ENCODE data around the gene ZNF528. TPM values are rescaled to one million over a fixed set of nuclear protein-coding genes. Genes with fewer than 3 reads are reported as not detected.
A peak's percentile ranks its signal among the peaks of the same experiment; 100 is the strongest.

The ZNF528 gene
- total and polyA plus RNA-seq, 5 donors from 2014 or later: 7.1 to 19.0 (median 9.3) TPM

GRCh38 chr19:52410276-52410675, 12.6 kb downstream of the ZNF528 start:
- ATAC-seq (ENCODE audit: low read depth in 2 of 2) (no peak), DNase-seq (no peak)
- Histone ChIP-seq H3K36me3 (ENCODE audit: control insufficient read depth, insufficient read depth, low read length) (peaks cover 63% of the 10 kb centered on the region), H3K9me3 (ENCODE audit: control insufficient read depth in 2 of 2, low read length in 2 of 2) (peaks cover 67 to 90% of the 10 kb centered on the region in 2 experiments), H3K4me3 (ENCODE audit: low read depth, low read length) (no peak overlapping the region), H3K27ac (ENCODE audit: insufficient read depth, low read length, poor library complexity, severe bottlenecking) (no peak overlapping the region), H3K27me3 (ENCODE audit: control insufficient read depth, insufficient read depth, low read length) (no peaks in the 10 kb centered on the region), H3K4me1 (ENCODE audit: control insufficient read depth, insufficient read depth, low read length, poor library complexity, severe bottlenecking) (no peaks in the 10 kb centered on the region)
- no peak overlapping the region for H3K4me3 Mint-ChIP-seq
- no peaks in the 10 kb centered on the region for H3K4me1 Mint-ChIP-seq
- peaks cover 72% of the 10 kb centered on the region for H3K36me3 Mint-ChIP-seq
- no peak overlapping the region for H3K27ac Mint-ChIP-seq
- peaks cover 3 to 84% (median 34%) of the 10 kb centered on the region in 7 donors for H3K9me3 Mint-ChIP-seq
- H3K27me3 Mint-ChIP-seq: no peaks in the 10 kb centered on the region

GRCh38 chr19:52415711-52416110, 18.1 kb downstream of the ZNF528 start:
- Histone ChIP-seq H3K27me3 (ENCODE audit: control insufficient read depth, insufficient read depth, low read length) (no peaks in the 10 kb centered on the region), H3K4me3 (ENCODE audit: low read depth, low read length) (no peak overlapping the region), H3K27ac (ENCODE audit: insufficient read depth, low read length, poor library complexity, severe bottlenecking) (no peak overlapping the region), H3K36me3 (ENCODE audit: control insufficient read depth, insufficient read depth, low read length) (peaks cover 11% of the 10 kb centered on the region), H3K9me3 (ENCODE audit: control insufficient read depth in 2 of 2, low read length in 2 of 2) (peaks cover 69 to 99% of the 10 kb centered on the region in 2 experiments), H3K4me1 (ENCODE audit: control insufficient read depth, insufficient read depth, low read length, poor library complexity, severe bottlenecking) (no peaks in the 10 kb centered on the region)
- Mint-ChIP-seq H3K27ac (no peak overlapping the region), H3K36me3 (peaks cover 25% of the 10 kb centered on the region), H3K4me3 (no peak overlapping the region), H3K9me3 (peaks cover 0 to 79% (median 25%) of the 10 kb centered on the region in 7 donors), H3K27me3 (no peaks in the 10 kb centered on the region), H3K4me1 (no peaks in the 10 kb centered on the region)
- DNase-seq (no peak), ATAC-seq (ENCODE audit: low read depth in 2 of 2) (no peak)

- peaks cover 0 to 67% (median 26%) of the 10 kb centered on the region in 7 donors for H3K9me3 Mint-ChIP-seq
- Histone ChIP-seq H3K27ac (ENCODE audit: insufficient read depth, low read length, poor library complexity, severe bottlenecking) (no peak within 1 kb of the TSS), H3K9me3 (ENCODE audit: control insufficient read depth in 2 of 2, low read length in 2 of 2) (peaks cover 31 to 67% of the 10 kb centered on the region in 2 experiments), H3K4me3 (ENCODE audit: low read depth, low read length) (no peak within 1 kb of the TSS), H3K36me3 (ENCODE audit: control insufficient read depth, insufficient read depth, low read length) (no peaks in the 10 kb centered on the region), H3K27me3 (ENCODE audit: control insufficient read depth, insufficient read depth, low read length) (no peaks in the 10 kb centered on the region), H3K4me1 (ENCODE audit: control insufficient read depth, insufficient read depth, low read length, poor library complexity, severe bottlenecking) (no peaks in the 10 kb centered on the region)
- no peaks in the 10 kb centered on the region for H3K36me3 Mint-ChIP-seq
- H3K4me3 Mint-ChIP-seq: no peak within 1 kb of the TSS
- no peaks in the 10 kb centered on the region for H3K4me1 Mint-ChIP-seq
- no peak within 1 kb of the TSS for H3K27ac Mint-ChIP-seq
- ATAC-seq (ENCODE audit: low read depth in 2 of 2) (no peak), DNase-seq (no peak)
- H3K27me3 Mint-ChIP-seq: no peaks in the 10 kb centered on the region
Observed at GRCh38 chr19:52428937-52429336, 31.3 kb downstream of the ZNF528 start, which contains the start of gene ZNF534. TSS of gene ZNF534 (plus strand) at chr19:52429148. CDS start at chr19:52431475, 2,327 bp downstream.

- no peaks in the 10 kb centered on the region for H3K36me3 ChIP-seq (ENCODE audit: control insufficient read depth, insufficient read depth, low read length)
- H3K4me1 Mint-ChIP-seq: no peaks in the 10 kb centered on the region
- no peak for DNase-seq
- no peak overlapping the region for H3K4me3 Mint-ChIP-seq
- H3K9me3 ChIP-seq (ENCODE audit: control insufficient read depth in 2 of 2, low read length in 2 of 2): peaks cover 31 to 55% of the 10 kb centered on the region in 2 experiments
- no peaks in the 10 kb centered on the region for H3K36me3 Mint-ChIP-seq
- no peak overlapping the region for H3K27ac Mint-ChIP-seq
- H3K27me3 Mint-ChIP-seq: no peaks in the 10 kb centered on the region
- no peaks in the 10 kb centered on the region for H3K27me3 ChIP-seq (ENCODE audit: control insufficient read depth, insufficient read depth, low read length)
- no peak overlapping the region for H3K4me3 ChIP-seq (ENCODE audit: low read depth, low read length)
- H3K4me1 ChIP-seq (ENCODE audit: control insufficient read depth, insufficient read depth, low read length, poor library complexity, severe bottlenecking): no peaks in the 10 kb centered on the region
- no peak for ATAC-seq (ENCODE audit: low read depth in 2 of 2)
- H3K9me3 Mint-ChIP-seq: peaks cover 5 to 79% (median 33%) of the 10 kb centered on the region in 7 donors
- no peak overlapping the region for H3K27ac ChIP-seq (ENCODE audit: insufficient read depth, low read length, poor library complexity, severe bottlenecking)
Observed at GRCh38 chr19:52442179-52442578, 44.5 kb downstream of the ZNF528 start.

GRCh38 chr19:52444506-52444905, 46.9 kb downstream of the ZNF528 start:
- H3K4me3 ChIP-seq (ENCODE audit: low read depth, low read length): no peak overlapping the region
- DNase-seq (no peak), ATAC-seq (ENCODE audit: low read depth in 2 of 2) (no peak)
- peaks cover 4 to 79% (median 37%) of the 10 kb centered on the region in 7 donors for H3K9me3 Mint-ChIP-seq
- no peak overlapping the region for H3K4me3 Mint-ChIP-seq
- no peak overlapping the region for H3K27ac ChIP-seq (ENCODE audit: insufficient read depth, low read length, poor library complexity, severe bottlenecking)
- peaks cover 24 to 49% of the 10 kb centered on the region in 2 experiments for H3K9me3 ChIP-seq (ENCODE audit: control insufficient read depth in 2 of 2, low read length in 2 of 2)
- H3K36me3 Mint-ChIP-seq: no peaks in the 10 kb centered on the region
- H3K27me3 Mint-ChIP-seq: no peaks in the 10 kb centered on the region
- H3K36me3 ChIP-seq (ENCODE audit: control insufficient read depth, insufficient read depth, low read length): no peaks in the 10 kb centered on the region
- H3K4me1 ChIP-seq (ENCODE audit: control insufficient read depth, insufficient read depth, low read length, poor library complexity, severe bottlenecking): no peaks in the 10 kb centered on the region
- H3K27me3 ChIP-seq (ENCODE audit: control insufficient read depth, insufficient read depth, low read length): no peaks in the 10 kb centered on the region
- H3K4me1 Mint-ChIP-seq: no peaks in the 10 kb centered on the region
- no peak overlapping the region for H3K27ac Mint-ChIP-seq

- H3K9me3 ChIP-seq (ENCODE audit: control insufficient read depth in 2 of 2, low read length in 2 of 2): peaks cover 45 to 74% of the 10 kb centered on the region in 2 experiments
- H3K27me3 ChIP-seq (ENCODE audit: control insufficient read depth, insufficient read depth, low read length): no peaks in the 10 kb centered on the region
- H3K4me1 Mint-ChIP-seq: peaks cover 0 to 20% (median 3%) of the 10 kb centered on the region in 4 donors
- no peak for DNase-seq
- H3K9me3 Mint-ChIP-seq: peaks cover 4 to 80% (median 43%) of the 10 kb centered on the region in 7 donors
- no peak overlapping the region for H3K4me3 ChIP-seq (ENCODE audit: low read depth, low read length)
- no peak for ATAC-seq (ENCODE audit: low read depth in 2 of 2)
- no peak overlapping the region for H3K27ac Mint-ChIP-seq
- peak overlapping the region in 1 of 4 donors; percentile 61 for H3K4me3 Mint-ChIP-seq
- H3K27ac ChIP-seq (ENCODE audit: insufficient read depth, low read length, poor library complexity, severe bottlenecking): no peak overlapping the region
- peaks cover 3% of the 10 kb centered on the region for H3K36me3 ChIP-seq (ENCODE audit: control insufficient read depth, insufficient read depth, low read length)
- H3K27me3 Mint-ChIP-seq: no peaks in the 10 kb centered on the region
- no peaks in the 10 kb centered on the region for H3K4me1 ChIP-seq (ENCODE audit: control insufficient read depth, insufficient read depth, low read length, poor library complexity, severe bottlenecking)
- peaks cover 25% of the 10 kb centered on the region for H3K36me3 Mint-ChIP-seq
Observed at GRCh38 chr19:52451241-52451640, 53.6 kb downstream of the ZNF528 start.

GRCh38 chr19:52453324-52454094, 55.9 kb downstream of the ZNF528 start, which contains the start of gene ZNF578:
TSS of gene ZNF578 (plus strand) at chr19:52453553. CDS start at chr19:52501846, 48,293 bp downstream.
- peak within 1 kb of the TSS in 2 of 3 donors; percentile 14 to 67 for H3K27ac Mint-ChIP-seq
- DNase-seq (peak; percentile 11 to 74 (median 57)), ATAC-seq (ENCODE audit: low read depth in 2 of 2) (peak; percentile 68 to 73)
- H3K4me3 Mint-ChIP-seq: peak within 1 kb of the TSS; percentile 83 to 91 (median 84)
- peaks cover 18% of the 10 kb centered on the region for H3K36me3 ChIP-seq (ENCODE audit: control insufficient read depth, insufficient read depth, low read length)
- no peaks in the 10 kb centered on the region for H3K4me1 ChIP-seq (ENCODE audit: control insufficient read depth, insufficient read depth, low read length, poor library complexity, severe bottlenecking)
- peaks cover 0 to 26% (median 3%) of the 10 kb centered on the region in 4 donors for H3K4me1 Mint-ChIP-seq
- H3K27ac ChIP-seq (ENCODE audit: insufficient read depth, low read length, poor library complexity, severe bottlenecking): no peak within 1 kb of the TSS
- peak within 1 kb of the TSS; percentile 85 for H3K4me3 ChIP-seq (ENCODE audit: low read depth, low read length)
- no peaks in the 10 kb centered on the region for H3K27me3 Mint-ChIP-seq
- peaks cover 56 to 90% of the 10 kb centered on the region in 2 experiments for H3K9me3 ChIP-seq (ENCODE audit: control insufficient read depth in 2 of 2, low read length in 2 of 2)
- H3K36me3 Mint-ChIP-seq: peaks cover 47% of the 10 kb centered on the region
- H3K9me3 Mint-ChIP-seq: peaks cover 0 to 88% (median 46%) of the 10 kb centered on the region in 7 donors
- no peaks in the 10 kb centered on the region for H3K27me3 ChIP-seq (ENCODE audit: control insufficient read depth, insufficient read depth, low read length)
